GM19023 (cell line): ENCODE data around the gene TOP3A.

Source experiments
- ATAC-seq: cut with Tn5 transposase; IDR thresholded peaks from one replicate; pipeline ENCODE4 v1.9.1; 2021; ENCODE audit warnings: mild to moderate bottlenecking, moderate library complexity; ENCODE audit not compliant: unreplicated experiment

The TOP3A gene

DNA sequence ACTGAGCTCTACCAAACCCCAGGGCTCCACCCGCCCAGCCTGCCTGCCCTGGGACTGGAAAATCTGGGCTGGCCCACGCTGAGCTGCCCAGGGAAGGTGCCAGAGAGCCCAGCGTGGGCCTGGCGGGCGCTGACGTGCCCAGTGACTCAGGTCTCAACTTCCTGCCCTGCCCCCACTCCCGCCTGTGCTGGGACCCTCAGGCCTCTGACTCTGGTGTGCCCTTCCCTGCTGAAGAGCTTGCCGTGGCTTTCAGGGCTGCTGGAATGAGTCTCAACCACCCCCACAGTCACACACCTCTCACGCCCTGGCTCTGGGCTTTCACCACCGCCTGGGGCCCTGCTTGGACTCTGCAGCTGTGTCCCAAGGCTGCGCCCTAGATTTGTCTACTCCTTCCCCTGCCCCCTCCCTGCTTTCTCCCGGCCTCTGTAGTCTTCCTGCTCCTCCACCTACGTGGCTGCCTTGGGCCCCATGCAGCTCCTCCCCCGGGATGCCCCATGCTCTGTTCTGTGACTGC is 79.0 kb downstream of the TOP3A start:
- ATAC-seq = no peak

DNA sequence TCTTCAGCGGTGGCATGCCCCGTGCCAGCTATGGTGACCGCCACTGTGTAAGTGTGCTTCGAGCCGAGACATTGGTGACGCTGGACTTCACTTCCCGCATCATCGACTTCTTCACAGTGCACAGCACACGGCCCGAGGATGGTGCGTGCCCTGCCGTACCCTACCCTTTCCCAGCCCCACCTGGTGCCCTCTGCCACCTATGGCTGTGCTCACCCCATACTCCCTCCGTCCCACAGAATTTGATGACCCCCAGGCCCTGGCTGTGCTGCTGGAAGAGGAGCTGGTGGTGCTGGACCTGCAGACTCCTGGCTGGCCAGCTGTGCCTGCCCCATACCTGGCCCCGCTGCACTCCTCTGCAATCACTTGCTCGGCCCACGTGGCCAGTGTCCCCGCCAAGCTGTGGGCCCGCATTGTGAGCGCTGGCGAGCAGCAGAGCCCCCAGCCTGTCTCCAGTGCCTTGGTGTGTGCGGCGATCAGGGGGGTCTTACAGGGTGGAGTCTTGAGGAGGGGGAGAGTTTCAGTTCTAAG is 79.9 kb downstream of the TOP3A start:
- ATAC-seq = no peak

DNA sequence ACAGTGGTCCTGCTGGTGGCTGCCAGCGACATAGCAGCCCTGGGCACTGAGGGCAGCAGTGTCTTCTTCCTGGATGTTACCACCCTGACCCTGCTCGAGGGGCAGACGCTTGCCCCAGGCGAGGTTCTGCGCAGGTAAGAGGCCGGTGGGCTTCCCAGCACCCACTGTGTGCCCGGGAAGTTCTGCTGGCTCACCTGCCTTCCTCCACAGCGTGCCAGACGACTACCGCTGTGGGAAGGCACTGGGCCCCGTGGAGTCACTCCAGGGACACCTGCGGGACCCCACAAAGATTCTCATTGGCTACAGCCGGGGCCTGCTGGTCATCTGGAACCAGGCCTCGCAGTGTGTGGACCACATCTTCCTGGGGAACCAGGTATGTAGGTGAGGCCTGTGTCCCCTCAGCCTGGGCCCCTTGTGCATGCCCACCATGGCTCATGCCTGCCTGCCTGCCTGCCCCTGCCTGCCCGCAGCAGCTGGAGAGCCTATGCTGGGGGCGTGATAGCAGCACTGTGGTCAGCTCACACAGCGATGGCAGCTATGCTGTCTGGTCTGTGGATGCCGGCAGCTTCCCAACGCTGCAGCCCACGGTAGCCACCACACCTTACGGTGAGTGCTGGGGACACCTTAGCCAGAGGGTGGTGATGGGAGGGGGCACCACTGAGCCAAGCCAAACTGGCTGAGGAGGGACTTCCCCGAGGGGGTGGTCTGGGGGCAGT is 80.8 kb downstream of the TOP3A start:
- ATAC-seq = no peak

DNA sequence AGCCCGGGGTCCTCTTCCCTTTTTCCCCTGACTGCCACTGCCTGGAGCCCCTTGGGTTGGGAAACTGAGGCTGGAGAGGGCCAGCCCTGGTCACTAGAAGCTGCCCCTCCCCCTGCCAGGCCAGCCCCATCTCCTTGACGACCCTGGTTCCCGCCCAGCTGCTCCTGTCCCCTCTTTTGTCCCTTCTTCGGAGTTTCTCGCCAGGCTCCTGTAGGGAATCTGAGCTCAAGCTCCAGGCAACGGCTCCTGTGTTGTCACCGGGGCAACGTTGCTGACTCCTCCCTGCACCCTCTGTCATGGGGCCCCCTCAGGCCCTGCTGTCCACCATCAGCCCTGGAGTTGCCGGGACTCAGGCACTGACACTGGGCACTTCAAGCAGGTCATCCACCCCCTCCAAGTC is 83.6 kb downstream of the TOP3A start:
- no peak for ATAC-seq

DNA sequence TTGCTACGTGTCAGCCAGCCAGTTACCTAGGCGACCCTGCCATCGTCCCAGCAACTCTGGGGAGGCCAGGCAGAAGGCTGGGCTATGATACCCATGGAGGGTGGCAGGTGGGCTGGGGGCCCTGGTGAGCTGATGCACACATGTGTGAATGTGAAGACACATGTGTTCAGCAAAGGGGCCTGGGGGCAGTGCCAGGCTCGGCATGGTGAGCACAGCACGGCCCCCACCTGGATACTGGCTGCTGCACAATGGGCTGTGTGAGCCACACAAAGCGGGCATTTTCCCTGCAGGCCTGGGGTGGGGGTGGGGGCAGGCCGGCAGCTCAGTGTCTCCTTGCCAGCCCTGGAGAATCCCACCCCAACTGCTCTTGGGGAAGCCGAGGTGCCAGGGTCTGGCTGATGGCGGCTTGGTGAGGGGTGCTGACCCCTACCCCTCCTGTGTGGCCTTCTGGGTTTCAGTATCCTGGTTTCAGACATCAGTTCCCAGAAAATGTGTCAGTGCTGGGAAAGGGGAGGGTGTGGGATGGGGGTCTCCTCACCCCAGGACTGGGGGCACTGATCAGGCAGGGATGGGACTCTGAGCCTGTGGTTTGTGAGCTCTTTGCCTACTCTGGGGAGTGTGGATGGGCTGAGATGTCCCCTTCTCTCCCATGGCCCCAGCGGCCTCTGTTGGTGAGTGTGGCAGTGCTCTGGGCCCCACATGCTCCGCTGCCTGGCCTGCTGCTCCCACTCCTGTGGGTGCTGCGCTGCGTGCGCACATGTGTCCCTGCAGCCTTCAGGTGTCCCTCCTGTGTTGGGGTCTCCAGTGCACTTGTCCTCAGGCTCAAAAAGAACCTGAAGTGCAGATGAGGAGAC is 84.3 kb downstream of the TOP3A start:
- ATAC-seq = no peak

DNA sequence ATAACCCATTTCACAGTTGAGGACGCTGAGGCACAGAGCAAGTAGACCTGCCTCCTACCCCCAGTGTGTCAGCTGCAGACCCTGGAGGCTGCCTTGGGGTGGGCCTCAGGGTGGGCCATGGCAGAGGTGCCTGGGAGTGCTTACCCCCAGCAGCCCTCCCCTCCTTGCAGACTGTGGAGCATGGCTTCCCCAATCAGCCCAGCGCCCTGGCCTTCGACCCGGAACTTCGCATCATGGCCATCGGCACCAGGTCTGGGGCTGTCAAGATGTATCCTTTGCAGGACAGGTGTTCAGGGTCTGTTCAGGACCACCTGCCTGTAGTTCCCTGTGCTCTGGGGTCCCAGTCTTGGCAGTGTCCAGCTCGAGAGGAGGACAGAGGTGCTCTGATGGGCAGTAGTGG is 85.0 kb downstream of the TOP3A start:
- no peak for ATAC-seq

DNA sequence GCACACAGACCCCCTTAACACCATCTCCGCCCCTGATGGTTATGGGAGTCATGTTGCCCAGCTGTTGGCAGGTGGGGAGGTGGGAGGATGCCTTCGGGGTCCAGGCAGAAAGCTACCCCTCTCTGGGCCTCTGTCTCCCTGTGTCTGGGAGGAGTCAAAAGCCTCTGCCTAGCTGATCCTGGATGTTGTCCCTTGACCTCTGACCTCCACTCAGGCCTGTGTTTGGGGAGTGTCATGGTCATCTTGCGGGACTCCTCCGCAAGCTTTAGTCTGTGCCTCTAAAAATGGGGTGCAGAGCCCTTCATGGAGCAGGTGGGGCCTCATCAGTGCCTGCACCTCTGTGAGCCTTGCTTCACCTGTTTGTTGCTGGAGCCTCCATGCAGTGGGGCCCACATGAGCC is 85.5 kb downstream of the TOP3A start:
- ATAC-seq = no peak

DNA sequence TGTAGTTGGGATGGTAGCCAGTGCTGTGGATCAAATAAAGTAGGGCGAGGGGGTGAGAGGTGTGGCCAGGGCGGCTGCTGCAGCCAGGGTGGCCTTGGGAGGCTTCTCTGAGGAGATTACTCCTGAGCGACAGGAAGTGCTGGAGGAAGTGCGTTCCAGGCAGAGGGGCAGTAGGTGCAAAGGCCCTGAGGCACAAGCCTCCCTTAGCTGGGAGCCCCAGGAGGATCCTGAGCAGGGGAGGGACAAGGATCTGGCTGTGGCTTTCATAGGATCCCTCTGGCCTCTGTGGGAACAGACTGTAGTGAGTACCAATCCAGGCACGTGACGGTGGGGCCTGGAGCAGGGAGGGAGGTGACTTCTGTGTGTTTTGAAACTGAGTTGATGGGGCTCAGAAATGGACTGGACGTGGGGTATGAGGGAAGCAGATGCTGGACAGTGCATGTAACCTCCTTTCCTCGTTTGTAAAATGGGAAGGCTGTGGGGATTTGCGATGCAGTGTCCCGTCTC is 86.6 kb downstream of the TOP3A start:
- ATAC-seq = no peak

DNA sequence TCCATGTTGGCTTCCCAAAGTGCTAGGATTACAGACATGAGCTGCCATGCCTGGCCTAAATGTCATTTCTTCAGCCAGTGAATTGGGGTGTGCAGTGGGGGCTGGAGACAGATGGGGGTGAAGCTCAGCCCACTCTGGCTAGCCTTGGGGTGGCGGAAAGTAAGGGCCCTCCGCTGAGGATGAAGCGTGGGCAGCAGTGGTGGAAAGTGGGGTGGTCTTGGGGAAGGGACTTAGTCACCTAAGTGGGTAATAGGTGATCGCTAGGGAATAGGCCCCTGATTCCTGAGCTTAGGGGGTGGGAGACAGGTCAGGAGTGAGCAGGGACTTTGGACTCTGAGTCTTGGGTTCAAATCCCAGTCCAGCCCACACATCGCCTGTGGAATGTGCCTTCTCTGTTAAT is 87.2 kb downstream of the TOP3A start:
- no peak for ATAC-seq

DNA sequence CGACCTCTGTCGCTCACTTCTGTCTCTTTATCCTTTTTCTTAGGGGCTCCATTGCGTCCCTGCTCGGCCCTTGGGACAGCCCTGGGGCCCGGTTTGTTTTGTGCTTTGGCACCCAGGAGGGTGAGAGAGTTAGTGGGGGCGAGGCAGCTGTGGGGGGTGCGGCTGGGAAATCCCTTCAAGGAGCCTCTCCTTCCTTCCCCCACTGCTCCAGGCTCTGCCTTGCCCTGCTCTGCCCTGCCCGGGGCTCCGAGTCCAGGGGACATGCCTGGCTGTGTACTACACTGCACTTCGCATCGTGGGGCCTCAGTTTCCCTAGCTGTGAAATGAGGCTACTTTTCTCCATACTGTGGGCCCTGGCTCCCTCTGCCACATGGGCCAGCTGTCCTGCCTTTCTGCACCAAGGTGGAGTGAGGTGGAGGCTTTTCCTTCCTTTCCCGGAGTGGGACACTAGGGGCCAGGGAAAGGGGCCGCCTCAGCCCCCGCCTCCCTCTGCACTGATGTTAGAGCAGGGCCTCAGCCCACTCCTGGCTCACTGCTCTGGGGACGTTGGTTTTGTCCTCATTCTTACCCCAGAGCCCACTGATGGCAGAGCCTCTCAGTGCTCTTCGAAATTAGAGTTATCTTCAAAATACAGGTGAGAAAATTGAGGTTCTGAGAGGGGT is 88.4 kb downstream of the TOP3A start:
- no peak for ATAC-seq

DNA sequence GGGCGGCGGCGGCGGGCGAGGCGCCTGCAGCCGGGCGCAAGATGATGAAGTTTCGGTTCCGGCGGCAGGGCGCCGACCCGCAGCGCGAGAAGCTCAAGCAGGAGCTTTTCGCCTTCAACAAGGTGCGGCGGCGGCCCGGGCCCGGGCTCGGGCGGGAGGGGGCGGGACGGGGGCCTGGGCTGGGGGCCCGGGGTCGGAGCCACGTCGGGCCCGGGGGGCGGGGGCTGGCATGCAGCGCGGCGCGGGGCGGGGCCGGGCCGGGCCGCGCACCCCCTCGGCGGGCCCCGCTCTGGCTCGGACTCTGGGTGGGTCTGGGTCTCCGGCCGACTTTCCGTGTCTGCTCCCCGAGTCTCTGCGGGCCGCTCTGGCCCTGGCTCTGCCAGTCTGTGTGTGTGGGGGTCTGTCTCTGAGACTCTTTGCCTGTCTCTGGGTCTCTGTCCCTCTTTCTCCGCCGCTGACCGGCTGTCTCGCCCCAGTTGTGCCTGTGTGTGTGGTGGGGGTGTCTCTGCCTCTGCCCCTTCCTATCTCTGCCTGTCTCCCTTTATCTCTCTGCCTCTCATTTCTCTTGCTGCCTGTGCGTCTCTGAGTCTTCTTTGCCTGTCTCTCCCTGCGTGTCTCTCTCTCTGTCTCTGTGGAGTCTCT is 89.0 kb downstream of the TOP3A start:
- ATAC-seq = peak; percentile 24

DNA sequence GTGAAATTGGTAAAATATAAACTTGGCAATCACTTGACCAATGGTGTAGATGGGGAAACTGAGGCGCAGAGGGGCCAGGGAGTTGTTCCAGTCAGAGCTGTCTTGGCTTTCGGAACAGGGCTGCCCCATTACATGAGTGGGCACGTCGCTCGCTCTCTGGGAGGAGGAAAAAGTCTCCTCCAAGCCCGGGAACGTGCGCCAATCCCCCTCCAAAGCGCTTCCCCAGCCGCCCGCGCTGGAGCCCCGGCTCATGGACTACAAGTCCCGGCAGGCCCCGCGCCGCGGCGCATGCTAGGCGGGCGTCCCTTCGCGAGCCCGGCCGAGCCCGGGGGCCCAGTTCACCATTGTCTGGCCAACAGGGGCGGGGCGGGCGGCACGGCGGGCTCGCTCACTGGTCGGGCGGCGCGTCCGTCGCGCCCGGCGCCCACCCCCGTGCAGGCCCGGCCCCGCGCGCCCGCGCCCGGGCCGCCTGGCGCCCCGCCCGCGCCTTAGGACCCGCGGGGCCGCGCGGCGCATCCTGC is 89.6 kb downstream of the TOP3A start, which contains the start of gene LLGL1:
Gene LLGL1 (plus strand): TSS at position 515 of the 521 bp plus-strand sequence. CDS start 48 bp downstream, outside the sequence.
- peak; percentile 88 for ATAC-seq

DNA sequence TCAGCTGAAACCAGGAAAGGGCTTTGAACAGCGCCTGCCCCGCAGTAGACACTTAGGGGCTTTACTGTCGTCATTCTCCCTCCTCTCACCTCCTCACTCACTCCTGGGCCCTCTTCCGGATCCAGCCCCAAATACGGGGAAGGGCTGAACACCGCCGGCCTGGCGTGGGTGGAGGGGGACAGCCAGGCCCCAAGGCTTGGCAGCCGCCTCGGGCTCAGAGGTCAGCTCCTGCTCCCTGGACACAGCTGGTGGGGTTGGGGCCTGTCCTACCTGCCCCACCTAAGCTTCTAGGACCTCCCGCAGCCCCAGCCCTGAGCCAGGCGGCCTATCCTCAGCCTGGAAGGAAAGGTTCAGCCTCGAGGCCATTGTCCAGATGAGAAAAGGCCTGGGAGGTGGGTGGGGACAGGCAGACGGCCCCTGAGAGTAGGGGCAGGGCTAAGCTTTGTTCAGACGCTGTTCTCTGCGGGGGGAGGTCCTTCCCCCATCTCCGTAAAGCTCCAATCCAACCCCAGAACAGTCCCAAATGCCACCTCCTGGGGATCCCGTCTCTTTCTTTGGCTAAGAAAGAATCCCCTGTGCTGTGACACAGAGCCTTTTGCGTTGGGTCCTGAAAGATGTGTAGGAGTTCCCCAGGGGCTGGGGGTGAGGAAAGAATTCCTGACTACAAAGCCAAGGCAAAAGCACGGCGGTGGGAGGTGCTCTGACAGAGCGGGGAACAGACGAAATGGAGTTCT is 90.2 kb downstream of the TOP3A start:
- no peak for ATAC-seq

DNA sequence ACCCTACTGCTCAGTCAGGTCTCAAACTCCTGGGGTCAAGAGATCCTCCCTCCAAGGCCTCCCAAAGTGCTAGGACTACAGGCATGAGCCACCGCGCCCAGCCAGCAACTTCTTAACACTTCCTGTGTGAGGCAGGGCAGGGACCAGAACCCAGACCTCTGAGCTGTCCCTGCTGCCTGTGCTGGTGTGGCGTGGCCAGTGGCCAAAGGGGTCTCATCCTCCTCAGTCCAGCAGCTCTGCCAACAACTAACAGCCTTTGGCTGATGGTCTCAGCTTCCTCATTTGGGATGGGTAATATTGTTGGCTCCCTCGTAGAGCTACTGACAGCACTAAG is 90.8 kb downstream of the TOP3A start:
- ATAC-seq = no peak
